CD4-positive, alpha-beta T cell (primary cell): ENCODE results near the gene ZNF469. TPM values are rescaled to one million over a fixed set of nuclear protein-coding genes. Genes with fewer than 3 reads are reported as not detected.

Experiments
- ATAC-seq: fragments of 200-7000 bp; cut with Tn5 transposase; one replicate; pipeline ENCODE4 v1.10.0; 2022; ENCODE audit warnings: mild to moderate bottlenecking; ENCODE audit not compliant: poor library complexity
- CTCF ChIA-PET: fragments of 350-600 bp; sonication (Branson Sonifier 250); formaldehyde crosslinking; loops from one replicate; lab custom pipeline; 2021; ENCODE audit warnings: antibody characterized with exemption, inconsistent platforms; lab: Charles Lee
- POLR2A ChIA-PET: fragments of 350-600 bp; sonication (Branson Sonifier 250); formaldehyde crosslinking; loops from one replicate; lab custom pipeline; 2021; ENCODE audit warnings: antibody characterized with exemption, inconsistent platforms; lab: Charles Lee
- DNase-seq, 14 experiments: peaks; one replicate each; pipeline ENCODE4 v3.0.0-alpha.2; 2013 to 2020; ENCODE audit warnings: mixed read lengths in 2 of 14
- H3K27ac ChIP-seq, 2 donors: one replicate each; pipeline versions ENCODE4 v1.5.1 to v1.7.0; 2013; ENCODE audit warnings: low read length in 2 of 2, low read depth in 1 of 2, mild to moderate bottlenecking in 1 of 2
- H3K27me3 ChIP-seq, 2 experiments: 1 replicate in 1 of 2; 2 replicates in 1 of 2; pipeline versions ENCODE4 v1.6.1 to v1.7.0; 2013; ENCODE audit warnings: low read length in 2 of 2, control low read depth in 1 of 2, mild to moderate bottlenecking in 1 of 2, moderate library complexity in 1 of 2; ENCODE audit not compliant: insufficient read depth in 2 of 2, control insufficient read depth in 1 of 2
- H3K36me3 ChIP-seq: one replicate; pipeline ENCODE4 v1.6.1; 2013; ENCODE audit warnings: low read length, control low read depth; ENCODE audit not compliant: insufficient read depth
- H3K4me1 ChIP-seq: one replicate; pipeline ENCODE4 v1.6.1; 2013; ENCODE audit warnings: low read length, control low read depth; ENCODE audit not compliant: insufficient read depth
- H3K4me3 ChIP-seq: one replicate; pipeline ENCODE4 v1.5.1; 2013; ENCODE audit warnings: mild to moderate bottlenecking, low read length, moderate library complexity
- H3K9me3 ChIP-seq, 2 experiments: 1 replicate in 1 of 2; 2 replicates in 1 of 2; pipeline versions ENCODE4 v1.6.1 to v1.7.0; 2013; ENCODE audit warnings: low read length in 2 of 2, mild to moderate bottlenecking in 2 of 2, control low read depth in 1 of 2, moderate library complexity in 1 of 2; ENCODE audit not compliant: control insufficient read depth in 1 of 2, insufficient read depth in 1 of 2
- H3K27ac Mint-ChIP-seq: one replicate; pipeline ENCODE4 v1.8.0; 2020; ENCODE audit warnings: mixed read lengths
- H3K27me3 Mint-ChIP-seq: one replicate; pipeline ENCODE4 v1.8.0; 2021; ENCODE audit warnings: mixed read lengths
- H3K36me3 Mint-ChIP-seq: one replicate; pipeline ENCODE4 v1.8.0; 2021; ENCODE audit warnings: low read depth, mixed read lengths
- H3K4me1 Mint-ChIP-seq: one replicate; pipeline ENCODE4 v1.8.0; 2021; ENCODE audit warnings: low read depth, mixed read lengths
- H3K4me3 Mint-ChIP-seq: one replicate; pipeline ENCODE4 v1.8.0; 2020; ENCODE audit warnings: mild to moderate bottlenecking, mixed read lengths
- H3K9me3 Mint-ChIP-seq: one replicate; pipeline ENCODE4 v1.8.0; 2020; ENCODE audit warnings: mixed read lengths
- intact Hi-C, 2 experiments: fragments of 100-400 bp; cut with DNase I in 1 of 2; cut with micrococcal nuclease in 1 of 2; formaldehyde crosslinking; loops; one replicate each; pipeline versions ENCODE4 v1.15.1 to v1.9.0; 2023 to 2025; cut with DNase I, micrococcal nuclease
- total RNA-seq, 174 experiments: library from RNA in 2 of 174; stranded (reverse) in 2 of 174; gene quantifications; one replicate each; pipeline ENCODE4 v1.2.3 and lab custom pipeline; 2021 to 2026
- TF ChIP-seq, protein P1 (sequence below): fragments of 200-600 bp; IDR thresholded peaks from one replicate; pipeline ENCODE4 v1.8.0; 2022; ENCODE audit warnings: antibody characterized with exemption, mild to moderate bottlenecking

Gene ZNF469
- total RNA-seq, 2 experiments from 2014 or later: 0.74 to 0.75 TPM

DNA sequence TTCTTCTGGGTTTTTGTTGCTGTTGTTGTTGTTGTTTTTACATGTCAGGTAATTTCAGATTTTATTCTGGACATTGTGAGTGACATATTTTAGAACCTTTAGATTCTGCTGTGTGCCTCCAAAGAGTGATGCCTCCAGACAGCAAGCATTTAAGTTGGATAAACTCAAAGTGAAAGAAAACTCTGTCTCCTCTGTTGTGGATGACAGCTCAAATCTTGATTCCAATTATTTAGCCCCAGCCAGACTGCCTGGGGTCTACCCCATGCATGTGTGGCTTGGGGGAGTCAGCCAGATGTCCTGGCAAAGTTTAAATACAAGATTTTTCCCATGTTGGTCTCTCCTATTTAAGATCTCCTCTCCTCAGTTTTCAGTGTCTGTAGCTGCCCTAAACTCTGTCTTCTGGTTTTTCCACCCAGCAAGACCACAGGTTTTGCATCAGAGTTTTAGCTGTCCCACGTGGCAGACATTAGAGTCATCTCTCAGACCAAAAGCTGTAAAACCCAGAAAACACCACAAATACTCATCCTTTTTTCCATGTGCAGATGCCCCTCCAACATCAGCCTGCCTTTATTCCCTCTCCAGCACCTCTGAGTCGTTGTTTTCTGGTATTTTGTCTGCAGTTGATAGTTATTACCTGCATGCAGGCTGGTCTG is 19.4 kb upstream of the ZNF469 start:
- DNase-seq (no peak), ATAC-seq (no peak)
- ChIA-PET CTCF (no interaction called here), POLR2A (no interaction called here)
- H3K27ac ChIP-seq: no peak overlapping the region
- H3K4me1 ChIP-seq: no peaks in the 10 kb centered on the region
- H3K4me1 Mint-ChIP-seq: no peaks in the 10 kb centered on the region
- TF ChIP-seq, protein P1, sequence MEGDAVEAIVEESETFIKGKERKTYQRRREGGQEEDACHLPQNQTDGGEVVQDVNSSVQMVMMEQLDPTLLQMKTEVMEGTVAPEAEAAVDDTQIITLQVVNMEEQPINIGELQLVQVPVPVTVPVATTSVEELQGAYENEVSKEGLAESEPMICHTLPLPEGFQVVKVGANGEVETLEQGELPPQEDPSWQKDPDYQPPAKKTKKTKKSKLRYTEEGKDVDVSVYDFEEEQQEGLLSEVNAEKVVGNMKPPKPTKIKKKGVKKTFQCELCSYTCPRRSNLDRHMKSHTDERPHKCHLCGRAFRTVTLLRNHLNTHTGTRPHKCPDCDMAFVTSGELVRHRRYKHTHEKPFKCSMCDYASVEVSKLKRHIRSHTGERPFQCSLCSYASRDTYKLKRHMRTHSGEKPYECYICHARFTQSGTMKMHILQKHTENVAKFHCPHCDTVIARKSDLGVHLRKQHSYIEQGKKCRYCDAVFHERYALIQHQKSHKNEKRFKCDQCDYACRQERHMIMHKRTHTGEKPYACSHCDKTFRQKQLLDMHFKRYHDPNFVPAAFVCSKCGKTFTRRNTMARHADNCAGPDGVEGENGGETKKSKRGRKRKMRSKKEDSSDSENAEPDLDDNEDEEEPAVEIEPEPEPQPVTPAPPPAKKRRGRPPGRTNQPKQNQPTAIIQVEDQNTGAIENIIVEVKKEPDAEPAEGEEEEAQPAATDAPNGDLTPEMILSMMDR: no peak
- peaks cover 5% of the 10 kb centered on the region for H3K9me3 Mint-ChIP-seq
- H3K4me3 ChIP-seq: no peak overlapping the region
- no peak overlapping the region for H3K4me3 Mint-ChIP-seq
- H3K36me3 Mint-ChIP-seq: no peaks in the 10 kb centered on the region
- H3K36me3 ChIP-seq: no peaks in the 10 kb centered on the region
- peaks cover 0 to 4% of the 10 kb centered on the region in 2 experiments for H3K27me3 ChIP-seq
- intact Hi-C loops: no loop called here
- H3K27me3 Mint-ChIP-seq: peaks cover 39% of the 10 kb centered on the region
- peaks cover 6 to 22% of the 10 kb centered on the region in 2 experiments for H3K9me3 ChIP-seq
- H3K27ac Mint-ChIP-seq: no peak overlapping the region

DNA sequence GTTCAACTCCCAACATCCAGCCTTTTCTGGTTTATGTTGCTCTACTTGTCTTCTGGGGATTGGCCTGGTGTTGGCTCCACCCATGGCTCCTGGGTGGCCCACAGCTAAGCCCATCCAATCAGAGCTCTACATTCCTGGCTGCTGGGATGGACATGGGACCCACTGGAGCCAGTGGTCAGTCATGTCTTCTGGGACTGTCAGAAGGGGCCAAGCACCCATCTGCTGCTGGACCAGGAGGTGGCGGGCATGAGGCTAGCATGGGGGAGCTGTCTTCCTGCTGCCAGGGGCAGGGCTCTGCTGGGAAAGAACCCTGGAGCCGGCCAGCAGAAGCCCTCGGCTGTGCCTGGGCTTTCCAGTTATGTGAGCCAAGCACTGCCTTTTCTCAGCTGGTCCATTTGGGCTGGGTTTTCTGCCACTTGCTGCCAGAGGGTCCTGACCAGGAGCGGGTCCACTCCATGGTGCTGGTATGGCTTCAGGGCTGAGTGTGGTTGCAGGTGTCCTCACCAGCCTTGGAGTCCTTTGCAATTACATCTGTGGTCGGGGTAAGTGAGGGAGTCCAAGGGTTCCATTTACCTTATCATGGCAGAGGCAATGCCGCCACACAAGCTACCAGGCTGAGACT is 17.4 kb upstream of the ZNF469 start:
- Mint-ChIP-seq H3K27me3 (peaks cover 33% of the 10 kb centered on the region), H3K4me3 (no peak overlapping the region), H3K9me3 (peaks cover 5% of the 10 kb centered on the region), H3K36me3 (no peaks in the 10 kb centered on the region), H3K27ac (no peak overlapping the region), H3K4me1 (no peaks in the 10 kb centered on the region)
- DNase-seq (no peak), ATAC-seq (no peak)
- TF ChIP-seq, protein P1: no peak
- H3K27ac ChIP-seq: no peak overlapping the region
- intact Hi-C loops: no loop called here
- peaks cover 13 to 22% of the 10 kb centered on the region in 2 experiments for H3K9me3 ChIP-seq
- peaks cover 0 to 4% of the 10 kb centered on the region in 2 experiments for H3K27me3 ChIP-seq
- ChIA-PET POLR2A (no interaction called here), CTCF (no interaction called here)
- no peaks in the 10 kb centered on the region for H3K36me3 ChIP-seq
- H3K4me3 ChIP-seq: no peak overlapping the region
- H3K4me1 ChIP-seq: no peaks in the 10 kb centered on the region

DNA sequence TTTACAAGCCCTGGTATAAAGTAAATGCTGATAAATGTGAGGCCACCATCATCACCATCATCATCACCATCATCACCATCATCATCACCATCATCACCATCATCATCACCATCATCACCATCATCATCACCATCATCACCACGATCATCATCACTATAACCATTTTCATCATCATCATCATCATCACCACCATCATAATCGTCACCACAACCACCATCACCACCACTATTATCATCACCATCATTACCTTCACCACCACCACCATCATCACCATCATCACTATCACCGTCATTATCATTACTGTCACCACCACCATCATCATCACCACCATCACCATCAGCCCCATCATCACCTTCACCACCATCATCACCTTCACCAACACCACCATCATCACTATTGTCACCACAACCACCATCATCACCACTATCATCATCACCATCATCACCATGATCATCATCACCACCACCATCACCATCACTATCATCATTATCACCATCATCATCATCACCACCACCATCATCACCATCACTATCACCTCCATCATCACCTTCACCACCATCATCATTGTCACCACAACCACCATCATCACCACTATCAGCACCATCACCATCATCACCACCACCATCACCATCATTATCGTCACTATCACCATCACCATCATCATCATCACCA is 16.6 kb upstream of the ZNF469 start:
- H3K4me1 Mint-ChIP-seq: no peaks in the 10 kb centered on the region
- intact Hi-C loops: no loop called here

More for the DNA sequence above, 16.6 kb upstream of the ZNF469 start:
- H3K4me3 Mint-ChIP-seq: no peak overlapping the region
- Histone ChIP-seq H3K27ac (no peak overlapping the region), H3K4me1 (no peaks in the 10 kb centered on the region), H3K27me3 (peaks cover 0 to 4% of the 10 kb centered on the region in 2 experiments), H3K4me3 (no peak overlapping the region), H3K9me3 (peaks cover 17 to 22% of the 10 kb centered on the region in 2 experiments), H3K36me3 (no peaks in the 10 kb centered on the region)
- TF ChIP-seq, protein P1: no peak
- CTCF ChIA-PET: no interaction called here
- POLR2A ChIA-PET: no interaction called here
- H3K27me3 Mint-ChIP-seq: peaks cover 33% of the 10 kb centered on the region
- ATAC-seq (no peak), DNase-seq (no peak)
- H3K9me3 Mint-ChIP-seq: peaks cover 5% of the 10 kb centered on the region
- H3K27ac Mint-ChIP-seq: no peak overlapping the region
- no peaks in the 10 kb centered on the region for H3K36me3 Mint-ChIP-seq
